Daoy (cell line): ENCODE measurements around the gene TMED10. TPM values are rescaled to one million over a fixed set of nuclear protein-coding genes. Genes with fewer than 3 reads are reported as not detected.
"Not testable (repeated sequence)": the region's sequence is repeated elsewhere in the genome, so short reads cannot be mapped to it uniquely, and the experiment has no call there.

Source experiments
- DNase-seq: peaks from one replicate; pipeline ENCODE4 v3.0.0-alpha.2; 2015; ENCODE audit warnings: low read depth
- total RNA-seq: library from RNA; depleted of rRNA; stranded (reverse); fragments of >200 nt; shearing (Covaris generic); gene quantifications from 2 replicates; pipeline ENCODE4 v1.2.3, GENCODE V29; 2014

The TMED10 gene
- total RNA-seq, 1 experiment from 2014 or later: 298 TPM

- DNase-seq: no peak
These were observed 14.7 kb upstream of the TMED10 start for GRCh38 chr14:75191100-75191499.

- DNase-seq: no peak
These were observed 13.6 kb upstream of the TMED10 start for GRCh38 chr14:75190023-75190422.

- no peak for DNase-seq
These were observed 12.3 kb upstream of the TMED10 start for GRCh38 chr14:75188520-75189268.

GRCh38 chr14:75188086-75188485 is 11.7 kb upstream of the TMED10 start:
- DNase-seq: no peak

- DNase-seq: no peak
These were observed 10.5 kb upstream of the TMED10 start for GRCh38 chr14:75186953-75187352.

- DNase-seq: no peak
These were observed 9.0 kb upstream of the TMED10 start for GRCh38 chr14:75185251-75186040.

GRCh38 chr14:75184492-75184891 is 8.1 kb upstream of the TMED10 start:
- DNase-seq: no peak

GRCh38 chr14:75184039-75184438 is 7.6 kb upstream of the TMED10 start:
- no peak for DNase-seq

GRCh38 chr14:75183225-75183624 is 6.8 kb upstream of the TMED10 start:
- no peak for DNase-seq

- no peak for DNase-seq
These were observed 6.4 kb upstream of the TMED10 start for GRCh38 chr14:75182821-75183220.

GRCh38 chr14:75182163-75182562 is 5.8 kb upstream of the TMED10 start:
- DNase-seq: not testable (repeated sequence)

GRCh38 chr14:75181293-75182062 is 5.1 kb upstream of the TMED10 start:
- DNase-seq: no peak

GRCh38 chr14:75175677-75176141 is 703 bp downstream of the TMED10 start:
- no peak for DNase-seq

- DNase-seq: no peak
These were observed 2.3 kb downstream of the TMED10 start for GRCh38 chr14:75174066-75174465.

GRCh38 chr14:75170772-75171171 is 5.6 kb downstream of the TMED10 start:
- DNase-seq: no peak

- DNase-seq: no peak
These were observed 7.7 kb downstream of the TMED10 start for GRCh38 chr14:75168586-75169335.

GRCh38 chr14:75167325-75167724 is 9.1 kb downstream of the TMED10 start:
- DNase-seq: no peak

GRCh38 chr14:75165586-75166391 is 10.6 kb downstream of the TMED10 start:
- DNase-seq: no peak

- no peak for DNase-seq
These were observed 11.6 kb downstream of the TMED10 start for GRCh38 chr14:75164809-75165208.

GRCh38 chr14:75163677-75164076 is 12.7 kb downstream of the TMED10 start:
- DNase-seq: no peak

GRCh38 chr14:75162631-75163030 is 13.8 kb downstream of the TMED10 start:
- DNase-seq: no peak
